A172 (cell line): Measurements from ENCODE around the gene GOLGA8T. TPM values are rescaled to one million over a fixed set of nuclear protein-coding genes. Genes with fewer than 3 reads are reported as not detected.
"Not testable (repeated sequence)": the region's sequence is repeated elsewhere in the genome, so short reads cannot be mapped to it uniquely, and the experiment has no call there.

Experiments used
- DNase-seq: peaks from one replicate; pipeline ENCODE4 v3.0.0-alpha.2; 2015; ENCODE audit warnings: low spot score
- total RNA-seq: library from RNA; depleted of rRNA; stranded (reverse); fragments of >200 nt; shearing (Covaris generic); gene quantifications from 2 replicates; pipeline ENCODE4 v1.2.3, GENCODE V29; 2014; rRNA removed

GOLGA8T gene
- total RNA-seq, 1 experiment from 2014 or later, result not detected

DNA sequence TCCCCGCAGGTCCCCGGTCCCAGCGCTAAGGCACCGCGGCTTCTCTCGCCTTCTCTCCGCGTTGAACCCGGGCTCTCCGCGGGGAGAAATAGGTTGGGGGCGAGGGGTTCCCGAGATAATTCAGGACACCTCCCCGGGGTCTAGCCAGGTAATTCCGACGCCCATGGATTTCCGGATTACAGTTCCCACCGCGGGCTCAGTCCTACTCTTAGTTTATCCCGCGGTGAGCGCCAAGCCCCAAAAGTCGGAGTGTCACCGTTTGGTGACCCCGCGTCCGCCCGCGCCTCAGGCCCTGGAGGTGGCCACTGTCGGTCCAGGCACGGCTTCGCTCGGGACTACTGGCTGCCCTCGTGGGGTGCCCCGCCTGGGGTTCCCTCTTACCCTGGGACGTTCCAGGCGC, 56.8 kb downstream of the GOLGA8T start:
- DNase-seq, result not testable (repeated sequence)

DNA sequence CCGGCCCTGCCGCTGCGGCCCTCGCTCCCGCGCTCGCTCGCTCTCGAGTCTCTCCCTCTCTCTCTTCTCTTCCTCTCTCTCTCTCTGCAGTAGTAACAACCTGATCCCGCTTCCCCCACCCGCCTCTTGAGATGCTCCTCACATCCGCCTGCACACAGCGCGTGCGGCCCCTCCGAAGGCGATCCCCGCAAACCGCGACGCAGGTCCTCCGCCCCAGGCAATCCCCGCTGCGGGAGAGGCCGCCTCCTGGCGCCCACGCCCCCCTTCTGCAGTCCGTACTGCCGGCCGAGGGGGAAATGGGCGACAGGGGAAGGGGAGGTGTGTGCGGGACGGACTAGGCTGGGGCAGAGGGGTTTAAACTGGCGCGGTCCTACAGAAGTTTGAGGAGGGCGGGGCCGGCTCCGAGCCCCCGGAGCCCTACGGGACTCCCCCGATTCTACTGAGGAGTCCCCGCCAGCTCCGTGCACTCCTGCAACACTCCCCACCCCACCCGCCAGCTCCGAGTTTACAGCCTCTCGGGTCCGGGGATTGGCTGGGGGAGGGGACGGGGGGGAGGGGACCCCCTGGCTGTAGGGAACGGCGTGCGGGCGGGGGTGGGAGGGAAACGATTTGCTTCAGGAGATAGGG, 57.4 kb downstream of the GOLGA8T start:
- not testable (repeated sequence) for DNase-seq

DNA sequence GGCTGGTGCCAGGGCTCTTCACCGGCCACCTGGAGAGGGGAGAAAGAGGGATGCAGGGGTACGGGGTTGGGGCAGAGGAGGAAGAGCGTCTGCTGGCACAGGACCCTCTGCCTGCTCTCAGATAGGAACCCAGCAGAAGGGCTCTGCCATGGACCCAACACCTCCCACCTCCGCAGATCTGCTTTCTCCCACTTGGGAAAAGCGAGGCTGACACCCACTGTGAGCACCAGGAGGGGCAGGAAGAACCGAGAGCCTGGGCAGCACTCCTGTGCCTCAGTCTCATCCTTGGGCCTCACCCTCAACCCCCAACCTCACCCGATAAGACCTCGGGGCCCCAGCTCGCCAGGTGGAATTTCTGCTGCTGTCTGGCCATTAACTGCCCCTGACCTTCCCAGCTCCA, 58.0 kb downstream of the GOLGA8T start:
- DNase-seq, result not testable (repeated sequence)

Other genes with a start within 250 kb of the GOLGA8T start
- gene GOLGA8J, start 52.1 kb upstream of the GOLGA8T start, total RNA-seq, result 0.40 TPM in 1 of 2 replicates, not detected in the other